CD4-positive, alpha-beta memory T cell (primary cell): ENCODE results near the gene HRK. TPM values are rescaled to one million over a fixed set of nuclear protein-coding genes. Genes with fewer than 3 reads are reported as not detected.

Experiments
- CTCF ChIA-PET: fragments of 350-600 bp; sonication (Branson Sonifier 250); formaldehyde crosslinking; loops from one replicate; lab custom pipeline; 2021; ENCODE audit warnings: inconsistent platforms; ENCODE audit not compliant: partially characterized antibody; lab: Charles Lee
- POLR2A ChIA-PET: fragments of 350-600 bp; sonication (Branson Sonifier 250); formaldehyde crosslinking; loops from one replicate; lab custom pipeline; 2021; ENCODE audit not compliant: partially characterized antibody; lab: Charles Lee
- DNase-seq, 5 donors: peaks; one replicate each; pipeline versions ENCODE4 v3.0.0 to v3.0.0-alpha.2; 2020 to 2022; ENCODE audit warnings: mixed read lengths in 1 of 5
- H3K27ac ChIP-seq: one replicate; pipeline ENCODE4 v1.7.0; 2013; ENCODE audit warnings: low read depth, low read length
- H3K27me3 ChIP-seq: 2 replicates; pipeline ENCODE4 v1.7.0; 2013; ENCODE audit warnings: mild to moderate bottlenecking, low read length, moderate library complexity; ENCODE audit not compliant: insufficient read depth
- H3K36me3 ChIP-seq: 2 replicates; pipeline ENCODE4 v1.7.0; 2013; ENCODE audit warnings: mild to moderate bottlenecking, low read length, moderate library complexity; ENCODE audit not compliant: insufficient read depth
- H3K4me1 ChIP-seq: 2 replicates; pipeline ENCODE4 v1.7.0; 2013; ENCODE audit warnings: mild to moderate bottlenecking, low read length, moderate library complexity; ENCODE audit not compliant: insufficient read depth
- H3K4me3 ChIP-seq, 2 donors: one replicate each; pipeline ENCODE4 v1.7.0; 2013; ENCODE audit warnings: low read length in 2 of 2, mild to moderate bottlenecking in 1 of 2
- H3K9me3 ChIP-seq, 2 donors: one replicate each; pipeline ENCODE4 v1.7.0; 2013; ENCODE audit warnings: low read length in 2 of 2, control low read depth in 1 of 2; ENCODE audit not compliant: control insufficient read depth in 1 of 2
- H3K27ac Mint-ChIP-seq, 7 donors: one replicate each; pipeline ENCODE4 v1.8.0; 2020 to 2021; ENCODE audit warnings: mixed read lengths in 7 of 7, mild to moderate bottlenecking in 6 of 7, inconsistent platforms in 3 of 7, moderate library complexity in 3 of 7
- H3K27me3 Mint-ChIP-seq, 2 donors: one replicate each; pipeline ENCODE4 v1.8.0; 2020 to 2021; ENCODE audit warnings: mixed read lengths in 2 of 2
- H3K36me3 Mint-ChIP-seq, 2 donors: one replicate each; pipeline ENCODE4 v1.8.0; 2020 to 2021; ENCODE audit warnings: mixed read lengths in 2 of 2, inconsistent platforms in 1 of 2, mild to moderate bottlenecking in 1 of 2
- H3K4me1 Mint-ChIP-seq, 4 donors: one replicate each; pipeline ENCODE4 v1.8.0; 2020 to 2021; ENCODE audit warnings: mixed read lengths in 4 of 4, mild to moderate bottlenecking in 1 of 4
- H3K4me3 Mint-ChIP-seq, 8 donors: one replicate each; pipeline ENCODE4 v1.8.0; 2020 to 2021; ENCODE audit warnings: mixed read lengths in 8 of 8, mild to moderate bottlenecking in 7 of 8, moderate library complexity in 6 of 8, inconsistent platforms in 3 of 8
- H3K9me3 Mint-ChIP-seq, 8 donors: one replicate each; pipeline ENCODE4 v1.8.0; 2020 to 2021; ENCODE audit warnings: mixed read lengths in 8 of 8, mild to moderate bottlenecking in 5 of 8, inconsistent platforms in 3 of 8, moderate library complexity in 1 of 8
- intact Hi-C: fragments of 100-400 bp; cut with micrococcal nuclease; formaldehyde crosslinking; loops from one replicate; pipeline ENCODE4 v1.15.1; 2023
- polyA plus RNA-seq, 2 donors: library from polyadenylated mRNA; unstranded; fragments of 300-500 nt; fragmentation: Illumina TruSeq; gene quantifications; one replicate each; pipeline ENCODE4 v1.2.3, GENCODE V29; 2021
- total RNA-seq, 2 experiments: library from RNA; stranded (reverse); gene quantifications; one replicate each; pipeline ENCODE4 v1.2.3, GENCODE V29; 2021

Gene HRK
- total and polyA plus RNA-seq, 4 experiments from 2014 or later, result 0.06 TPM; not detected in 3

DNA sequence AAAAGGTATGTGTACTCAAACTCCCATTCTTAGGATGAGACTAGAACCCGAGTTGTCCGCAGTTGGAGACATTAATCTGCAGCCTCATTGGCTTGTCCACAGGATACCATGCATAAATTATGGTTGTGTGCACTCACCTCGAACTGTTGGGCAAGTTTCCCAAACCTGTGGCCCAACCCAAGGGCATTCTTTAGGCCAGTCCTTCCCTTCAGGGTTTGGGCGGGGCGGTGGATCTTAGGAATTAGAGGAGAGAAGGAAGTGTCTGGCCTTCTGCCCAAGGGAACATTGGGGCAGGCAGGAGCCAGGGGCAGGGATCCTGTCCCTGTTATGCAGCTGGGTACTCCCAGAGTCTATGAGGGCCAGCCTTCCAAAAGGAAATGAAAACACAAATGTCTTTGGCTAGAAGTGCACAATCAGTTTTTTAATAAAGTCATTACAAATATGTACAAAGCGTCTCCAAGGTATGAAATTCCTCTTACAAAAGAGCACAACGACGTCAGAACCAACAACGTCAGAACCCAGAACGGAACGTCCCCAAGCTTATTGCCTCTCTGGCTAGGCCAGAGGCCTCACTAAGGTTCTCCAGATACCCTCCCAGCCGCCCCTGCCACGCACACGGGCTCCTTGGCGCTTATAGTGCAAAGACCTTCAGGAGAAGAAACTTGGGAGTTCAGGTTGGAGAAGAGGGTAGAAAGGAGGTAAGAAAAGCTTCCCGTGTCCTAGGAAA is 25.3 kb downstream of the HRK start:
- Mint-ChIP-seq H3K27me3 (peaks cover 26 to 34% of the 10 kb centered on the region in 2 donors), H3K27ac (no peak overlapping the region), H3K4me1 (peaks cover 0 to 10% (median 4%) of the 10 kb centered on the region in 4 donors), H3K9me3 (peaks cover 0 to 4% (median 0%) of the 10 kb centered on the region in 8 donors), H3K4me3 (no peak overlapping the region), H3K36me3 (no peaks in the 10 kb centered on the region)
- Histone ChIP-seq H3K36me3 (no peaks in the 10 kb centered on the region), H3K27me3 (peaks cover 3% of the 10 kb centered on the region), H3K9me3 (no peaks in the 10 kb centered on the region), H3K4me1 (no peaks in the 10 kb centered on the region), H3K4me3 (no peak overlapping the region), H3K27ac (no peak overlapping the region)
- intact Hi-C loops, result no loop called here
- ChIA-PET POLR2A (no interaction called here), CTCF (no interaction called here)
- DNase-seq, result no peak

DNA sequence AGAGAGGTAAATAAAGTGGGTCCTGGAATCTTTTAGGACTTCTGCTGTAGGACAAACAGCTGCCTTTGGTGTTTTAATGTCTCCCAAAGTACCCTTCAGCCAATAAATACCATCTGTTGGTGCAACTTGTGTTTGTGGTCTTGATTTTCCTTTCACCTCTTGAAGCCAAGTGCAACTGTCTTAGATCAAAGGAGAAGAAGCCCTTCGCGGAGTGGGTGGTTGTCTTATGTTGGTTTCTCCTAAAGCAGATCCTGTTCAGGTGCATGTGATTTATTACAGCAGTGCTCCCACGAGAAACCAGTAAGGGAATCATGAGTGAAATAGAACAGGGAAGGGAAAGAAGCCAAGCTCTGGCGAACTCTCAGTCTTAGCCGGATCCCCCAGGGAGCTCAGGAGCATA is 27.7 kb downstream of the HRK start:
- Histone ChIP-seq H3K4me3 (no peak overlapping the region), H3K4me1 (no peaks in the 10 kb centered on the region), H3K27ac (no peak overlapping the region), H3K9me3 (no peaks in the 10 kb centered on the region), H3K36me3 (no peaks in the 10 kb centered on the region), H3K27me3 (peaks cover 3% of the 10 kb centered on the region)
- Mint-ChIP-seq H3K9me3 (peaks cover 0 to 4% (median 0%) of the 10 kb centered on the region in 8 donors), H3K4me1 (peaks cover 0 to 1% (median 0%) of the 10 kb centered on the region in 4 donors), H3K27me3 (peaks cover 20 to 30% of the 10 kb centered on the region in 2 donors), H3K36me3 (peaks cover 0 to under 1% of the 10 kb centered on the region in 2 donors), H3K4me3 (no peak overlapping the region), H3K27ac (no peak overlapping the region)
- DNase-seq, result no peak
- POLR2A ChIA-PET, result no interaction called here
- intact Hi-C loops, result no loop called here
- CTCF ChIA-PET, result interaction anchor here (1.0 kb wide), 1 partner anchor 10 kb away, joined by 3 read pairs; no protein-coding TSS in a partner anchor

DNA sequence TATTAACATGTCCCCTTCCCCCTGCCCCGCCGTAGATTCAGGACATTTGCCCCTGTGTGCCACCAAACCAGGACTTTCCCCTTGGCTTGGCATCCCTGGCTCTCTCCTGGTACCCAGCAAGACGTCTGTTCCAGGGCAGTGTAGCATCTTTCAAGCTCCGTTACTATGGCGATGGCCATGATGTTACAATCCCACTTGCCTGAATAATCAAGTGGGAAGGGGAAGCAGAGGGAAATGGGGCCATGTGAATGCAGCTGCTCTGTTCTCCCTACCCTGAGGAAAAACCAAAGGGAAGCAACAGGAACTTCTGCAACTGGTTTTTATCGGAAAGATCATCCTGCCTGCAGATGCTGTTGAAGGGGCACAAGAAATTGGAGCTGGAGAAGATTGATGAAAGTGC is 28.9 kb downstream of the HRK start:
- H3K27me3 ChIP-seq, result peaks cover 3% of the 10 kb centered on the region
- no peaks in the 10 kb centered on the region for H3K4me1 Mint-ChIP-seq
- peaks cover 0 to 4% (median 0%) of the 10 kb centered on the region in 8 donors for H3K9me3 Mint-ChIP-seq
- intact Hi-C loops, result no loop called here
- H3K9me3 ChIP-seq, result no peaks in the 10 kb centered on the region
- no peak overlapping the region for H3K27ac ChIP-seq
- H3K4me3 ChIP-seq, result no peak overlapping the region
- peaks cover 12 to 27% of the 10 kb centered on the region in 2 donors for H3K27me3 Mint-ChIP-seq
- DNase-seq, result no peak
- CTCF ChIA-PET, result no interaction called here
- no peaks in the 10 kb centered on the region for H3K4me1 ChIP-seq
- no peak overlapping the region for H3K4me3 Mint-ChIP-seq
- peaks cover 0 to 6% of the 10 kb centered on the region in 2 donors for H3K36me3 Mint-ChIP-seq
- POLR2A ChIA-PET, result no interaction called here
- no peak overlapping the region for H3K27ac Mint-ChIP-seq
- H3K36me3 ChIP-seq, result no peaks in the 10 kb centered on the region

DNA sequence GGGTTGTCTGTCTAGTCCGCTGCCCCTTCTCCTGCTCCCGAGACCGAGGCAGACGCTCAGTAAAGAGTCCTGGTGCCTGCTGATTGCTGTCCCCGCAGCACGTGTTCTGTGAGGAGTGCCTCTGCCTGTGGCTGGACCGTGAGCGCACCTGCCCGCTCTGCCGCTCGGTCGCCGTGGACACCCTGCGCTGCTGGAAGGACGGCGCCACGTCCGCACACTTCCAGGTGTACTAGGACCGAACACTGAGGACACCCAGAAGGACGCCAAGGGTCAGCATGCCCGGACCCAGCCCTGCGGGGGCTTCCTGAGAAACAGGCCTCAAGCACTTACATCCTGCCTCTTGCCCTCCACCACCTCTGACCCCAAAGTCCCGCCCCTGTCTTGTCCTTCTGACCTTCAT is 32.0 kb downstream of the HRK start:
- intact Hi-C loops, result no loop called here
- no peaks in the 10 kb centered on the region for H3K27me3 ChIP-seq
- H3K27ac ChIP-seq, result no peak overlapping the region
- H3K4me1 ChIP-seq, result no peaks in the 10 kb centered on the region
- Mint-ChIP-seq H3K36me3 (peaks cover 0 to 6% of the 10 kb centered on the region in 2 donors), H3K4me3 (no peak overlapping the region), H3K27me3 (peaks cover 3 to 9% of the 10 kb centered on the region in 2 donors), H3K27ac (no peak overlapping the region), H3K9me3 (peaks cover 0 to 2% (median 0%) of the 10 kb centered on the region in 8 donors), H3K4me1 (no peaks in the 10 kb centered on the region)
- ChIA-PET POLR2A (no interaction called here), CTCF (no interaction called here)
- no peaks in the 10 kb centered on the region for H3K9me3 ChIP-seq
- H3K4me3 ChIP-seq, result no peak overlapping the region
- no peak for DNase-seq
- H3K36me3 ChIP-seq, result no peaks in the 10 kb centered on the region

DNA sequence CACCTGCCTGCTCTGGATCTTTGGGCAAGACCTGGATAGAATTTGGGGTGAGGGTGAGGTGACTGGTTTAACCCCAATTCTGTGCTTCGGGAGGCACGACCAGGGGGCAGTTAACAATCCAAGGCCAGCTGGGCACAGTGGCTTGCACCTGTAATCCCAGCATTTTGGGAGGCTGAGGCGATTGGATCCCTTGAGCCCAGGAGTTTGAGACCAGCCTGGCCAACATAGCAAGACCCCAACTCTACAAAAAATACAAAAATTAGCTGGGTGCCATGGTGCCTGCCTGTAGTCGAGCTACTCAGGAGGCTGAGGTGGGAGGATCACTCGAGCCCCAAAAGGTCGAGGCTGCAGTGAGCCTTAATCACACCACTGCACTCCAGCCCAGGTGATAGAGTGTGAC is 38.2 kb downstream of the HRK start:
- no peaks in the 10 kb centered on the region for H3K4me1 ChIP-seq
- Mint-ChIP-seq H3K27ac (no peak overlapping the region), H3K4me3 (no peak overlapping the region), H3K27me3 (no peaks in the 10 kb centered on the region), H3K4me1 (no peaks in the 10 kb centered on the region), H3K36me3 (peaks cover 0 to 1% of the 10 kb centered on the region in 2 donors), H3K9me3 (peaks cover 0 to 2% (median 0%) of the 10 kb centered on the region in 8 donors)
- no peaks in the 10 kb centered on the region for H3K36me3 ChIP-seq
- no peak overlapping the region for H3K27ac ChIP-seq
- no peaks in the 10 kb centered on the region for H3K9me3 ChIP-seq
- H3K4me3 ChIP-seq, result no peak overlapping the region
- DNase-seq, result no peak
- ChIA-PET POLR2A (no interaction called here), CTCF (no interaction called here)
- intact Hi-C loops, result no loop called here
- no peaks in the 10 kb centered on the region for H3K27me3 ChIP-seq

DNA sequence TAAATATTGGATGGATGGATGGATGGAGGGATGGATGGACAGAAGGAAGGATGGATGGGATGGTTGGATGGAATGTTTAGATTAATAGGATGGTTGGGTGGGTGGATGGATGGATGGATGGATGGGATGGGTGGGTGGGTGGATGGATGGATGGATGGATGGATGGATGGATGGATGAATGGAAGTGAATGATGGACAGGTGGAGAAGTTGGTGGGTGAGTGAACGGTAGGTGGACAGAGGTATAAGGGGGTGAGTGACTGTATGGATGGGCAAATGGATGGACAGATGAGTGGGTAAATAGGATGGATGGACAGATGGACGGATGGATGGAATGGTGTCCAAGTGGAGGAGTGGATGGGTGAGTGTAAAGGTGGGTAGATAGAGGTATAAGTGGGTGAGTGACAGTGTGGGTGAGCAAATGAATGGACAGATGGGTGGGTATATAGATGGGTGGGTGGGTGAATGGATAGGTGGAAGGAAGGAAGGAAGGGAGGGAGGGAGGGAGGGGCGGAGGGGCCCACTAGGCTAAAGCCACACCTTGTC is 41.9 kb downstream of the HRK start:
- POLR2A ChIA-PET, result no interaction called here
- Histone ChIP-seq H3K27ac (no peak overlapping the region), H3K4me3 (no peak overlapping the region), H3K27me3 (no peaks in the 10 kb centered on the region), H3K9me3 (no peaks in the 10 kb centered on the region), H3K4me1 (no peaks in the 10 kb centered on the region), H3K36me3 (no peaks in the 10 kb centered on the region)
- H3K9me3 Mint-ChIP-seq, result peaks cover 0 to 7% (median under 1%) of the 10 kb centered on the region in 8 donors
- H3K36me3 Mint-ChIP-seq, result peaks cover 2 to 14% of the 10 kb centered on the region in 2 donors
- CTCF ChIA-PET, result no interaction called here
- no peak for DNase-seq
- no peak overlapping the region for H3K4me3 Mint-ChIP-seq
- intact Hi-C loops, result no loop called here
- H3K4me1 Mint-ChIP-seq, result no peaks in the 10 kb centered on the region
- peak overlapping the region in 1 of 7 donors; percentile 38 for H3K27ac Mint-ChIP-seq
- H3K27me3 Mint-ChIP-seq, result no peaks in the 10 kb centered on the region

DNA sequence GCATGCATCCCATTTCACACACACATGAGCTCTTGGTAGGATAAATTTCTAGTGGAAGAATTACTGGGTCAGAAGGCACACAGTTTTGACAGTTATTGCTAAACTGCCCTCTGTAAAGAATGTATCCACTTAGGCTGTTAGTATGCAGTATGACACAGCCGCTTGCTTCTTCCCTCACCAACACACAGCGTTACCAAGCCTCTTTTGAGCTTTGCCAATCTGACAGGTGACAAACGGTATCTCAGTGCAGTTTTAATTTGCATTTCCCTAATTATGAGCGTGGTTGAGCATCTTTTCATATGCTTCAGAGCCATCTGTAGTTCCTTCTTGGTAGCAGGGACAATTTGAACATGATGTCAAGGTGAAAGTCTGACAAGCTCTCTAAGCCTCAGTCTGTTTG is 42.9 kb downstream of the HRK start:
- Histone ChIP-seq H3K27me3 (no peaks in the 10 kb centered on the region), H3K27ac (no peak overlapping the region), H3K4me1 (no peaks in the 10 kb centered on the region), H3K9me3 (no peaks in the 10 kb centered on the region), H3K4me3 (no peak overlapping the region), H3K36me3 (no peaks in the 10 kb centered on the region)
- no peaks in the 10 kb centered on the region for H3K4me1 Mint-ChIP-seq
- H3K36me3 Mint-ChIP-seq, result peaks cover 2 to 16% of the 10 kb centered on the region in 2 donors
- peaks cover 0 to 7% (median under 1%) of the 10 kb centered on the region in 8 donors for H3K9me3 Mint-ChIP-seq
- no peak overlapping the region for H3K27ac Mint-ChIP-seq
- ChIA-PET CTCF (no interaction called here), POLR2A (no interaction called here)
- H3K27me3 Mint-ChIP-seq, result no peaks in the 10 kb centered on the region
- DNase-seq, result no peak
- H3K4me3 Mint-ChIP-seq, result no peak overlapping the region
- intact Hi-C loops, result no loop called here
